CD4-positive, alpha-beta T cell (primary cell): ENCODE data around the gene ZBTB24. TPM values are rescaled to one million over a fixed set of nuclear protein-coding genes. Genes with fewer than 3 reads are reported as not detected.

ENCODE experiments used
- ATAC-seq: fragments of 200-7000 bp; cut with Tn5 transposase; one replicate; pipeline ENCODE4 v1.10.0; 2022; ENCODE audit warnings: mild to moderate bottlenecking; ENCODE audit not compliant: poor library complexity
- CTCF ChIA-PET: fragments of 350-600 bp; sonication (Branson Sonifier 250); formaldehyde crosslinking; loops from one replicate; lab custom pipeline; 2021; ENCODE audit warnings: antibody characterized with exemption, inconsistent platforms; lab: Charles Lee
- POLR2A ChIA-PET: fragments of 350-600 bp; sonication (Branson Sonifier 250); formaldehyde crosslinking; loops from one replicate; lab custom pipeline; 2021; ENCODE audit warnings: antibody characterized with exemption, inconsistent platforms; lab: Charles Lee
- DNase-seq, 14 experiments: peaks; one replicate each; pipeline ENCODE4 v3.0.0-alpha.2; 2013 to 2020; ENCODE audit warnings: mixed read lengths in 2 of 14
- H3K27ac ChIP-seq, 2 donors: one replicate each; pipeline versions ENCODE4 v1.5.1 to v1.7.0; 2013; ENCODE audit warnings: low read length in 2 of 2, low read depth in 1 of 2, mild to moderate bottlenecking in 1 of 2
- H3K27me3 ChIP-seq, 2 experiments: 1 replicate in 1 of 2; 2 replicates in 1 of 2; pipeline versions ENCODE4 v1.6.1 to v1.7.0; 2013; ENCODE audit warnings: low read length in 2 of 2, control low read depth in 1 of 2, mild to moderate bottlenecking in 1 of 2, moderate library complexity in 1 of 2; ENCODE audit not compliant: insufficient read depth in 2 of 2, control insufficient read depth in 1 of 2
- H3K36me3 ChIP-seq: one replicate; pipeline ENCODE4 v1.6.1; 2013; ENCODE audit warnings: low read length, control low read depth; ENCODE audit not compliant: insufficient read depth
- H3K4me1 ChIP-seq: one replicate; pipeline ENCODE4 v1.6.1; 2013; ENCODE audit warnings: low read length, control low read depth; ENCODE audit not compliant: insufficient read depth
- H3K4me3 ChIP-seq: one replicate; pipeline ENCODE4 v1.5.1; 2013; ENCODE audit warnings: mild to moderate bottlenecking, low read length, moderate library complexity
- H3K9me3 ChIP-seq, 2 experiments: 1 replicate in 1 of 2; 2 replicates in 1 of 2; pipeline versions ENCODE4 v1.6.1 to v1.7.0; 2013; ENCODE audit warnings: low read length in 2 of 2, mild to moderate bottlenecking in 2 of 2, control low read depth in 1 of 2, moderate library complexity in 1 of 2; ENCODE audit not compliant: control insufficient read depth in 1 of 2, insufficient read depth in 1 of 2
- H3K27ac Mint-ChIP-seq: one replicate; pipeline ENCODE4 v1.8.0; 2020; ENCODE audit warnings: mixed read lengths
- H3K27me3 Mint-ChIP-seq: one replicate; pipeline ENCODE4 v1.8.0; 2021; ENCODE audit warnings: mixed read lengths
- H3K36me3 Mint-ChIP-seq: one replicate; pipeline ENCODE4 v1.8.0; 2021; ENCODE audit warnings: low read depth, mixed read lengths
- H3K4me1 Mint-ChIP-seq: one replicate; pipeline ENCODE4 v1.8.0; 2021; ENCODE audit warnings: low read depth, mixed read lengths
- H3K4me3 Mint-ChIP-seq: one replicate; pipeline ENCODE4 v1.8.0; 2020; ENCODE audit warnings: mild to moderate bottlenecking, mixed read lengths
- H3K9me3 Mint-ChIP-seq: one replicate; pipeline ENCODE4 v1.8.0; 2020; ENCODE audit warnings: mixed read lengths
- CTCF ChIP-seq: fragments of 200-600 bp; IDR thresholded peaks from one replicate; pipeline ENCODE4 v1.8.0; 2022; ENCODE audit warnings: antibody characterized with exemption, mild to moderate bottlenecking
- intact Hi-C, 2 experiments: fragments of 100-400 bp; cut with DNase I in 1 of 2; cut with micrococcal nuclease in 1 of 2; formaldehyde crosslinking; loops; one replicate each; pipeline versions ENCODE4 v1.15.1 to v1.9.0; 2023 to 2025; cut with DNase I, micrococcal nuclease
- total RNA-seq, 174 experiments: library from RNA in 2 of 174; stranded (reverse) in 2 of 174; gene quantifications; one replicate each; pipeline ENCODE4 v1.2.3 and lab custom pipeline; 2021 to 2026

ZBTB24 gene
- total RNA-seq, 2 experiments from 2014 or later, result 10.4 to 10.5 TPM

DNA sequence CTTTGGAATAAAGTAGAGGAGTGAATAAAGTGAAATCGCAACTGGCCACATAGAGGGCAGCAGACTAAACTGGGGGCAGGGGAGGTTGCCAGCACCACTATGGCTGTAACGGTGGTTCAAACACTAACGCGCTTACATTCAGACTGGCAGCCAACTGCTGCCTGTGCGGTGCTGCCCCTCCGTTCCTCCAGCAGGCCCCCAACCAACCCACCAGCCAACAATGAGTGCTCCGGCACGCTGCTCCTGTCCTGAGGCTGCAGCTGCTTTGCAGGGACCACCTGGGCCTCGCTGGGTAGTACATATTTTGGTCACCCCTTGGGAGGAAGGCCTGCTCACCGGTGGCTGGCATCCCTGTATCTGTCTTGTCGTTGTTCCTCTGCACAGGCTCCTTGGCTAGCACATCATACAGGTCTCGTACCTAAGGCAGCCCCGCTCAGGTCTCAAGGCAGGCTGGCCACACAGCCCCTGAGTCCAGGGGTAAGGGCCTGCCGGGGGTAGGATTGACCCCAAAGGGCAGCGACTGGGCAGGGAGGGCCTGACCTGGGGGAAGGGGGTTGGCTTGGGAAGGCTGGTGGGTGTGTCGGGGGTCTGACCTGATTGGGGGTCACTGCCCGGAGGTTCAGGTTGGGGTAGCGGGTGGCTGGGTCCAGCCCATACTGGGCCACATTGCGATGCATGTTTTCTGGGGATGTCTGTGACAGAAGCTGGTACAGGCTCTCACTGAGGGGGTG lies 33.8 kb downstream of the ZBTB24 start:
- ATAC-seq (no peak), DNase-seq (peak in 1 of 14 experiments; percentile 17)
- no peaks in the 10 kb centered on the region for H3K9me3 Mint-ChIP-seq
- H3K4me3 Mint-ChIP-seq, result no peak overlapping the region
- peaks cover 51% of the 10 kb centered on the region for H3K4me1 Mint-ChIP-seq
- peaks cover 70% of the 10 kb centered on the region for H3K36me3 Mint-ChIP-seq
- no peaks in the 10 kb centered on the region for H3K9me3 ChIP-seq
- intact Hi-C loops, result no loop called here
- TF ChIP-seq CTCF, result no peak
- ChIA-PET POLR2A (interaction anchor here (0.5 to 3.2 kb wide), 3 partner anchors 8 to 917 kb away, joined by 3 to 25 read pairs (median 11); partner anchors contain the start of genes CD164, PPIL6 and SMPD2), CTCF (no interaction called here)
- peaks cover 52% of the 10 kb centered on the region for H3K36me3 ChIP-seq
- peaks cover 61% of the 10 kb centered on the region for H3K4me1 ChIP-seq
- H3K4me3 ChIP-seq, result no peak overlapping the region
- H3K27ac ChIP-seq, result peak overlapping the region in 1 of 2 donors; percentile 47
- no peaks in the 10 kb centered on the region for H3K27me3 Mint-ChIP-seq
- H3K27ac Mint-ChIP-seq, result peak overlapping the region; percentile 79
- no peaks in the 10 kb centered on the region for H3K27me3 ChIP-seq

DNA sequence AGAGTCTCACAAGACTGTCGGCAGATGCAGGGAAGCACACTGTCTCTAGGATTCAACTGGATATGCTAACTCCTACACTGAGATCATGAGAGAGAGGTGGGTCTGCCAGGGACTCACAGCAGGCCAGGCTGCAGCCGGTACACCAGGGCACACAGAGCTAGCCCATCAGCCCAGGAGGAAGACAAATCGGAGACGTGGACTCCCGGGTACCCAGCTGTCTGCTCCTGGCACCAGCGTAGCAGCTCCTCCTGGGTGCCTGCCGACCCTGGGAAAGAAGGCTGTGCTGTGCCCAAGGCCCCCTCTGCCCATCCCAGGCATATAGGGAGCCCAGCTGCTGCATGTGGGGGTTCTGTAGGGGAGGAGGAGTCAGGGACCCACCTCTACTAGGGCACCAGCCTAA lies 34.4 kb downstream of the ZBTB24 start:
- Histone ChIP-seq H3K36me3 (peaks cover 55% of the 10 kb centered on the region), H3K4me1 (peaks cover 58% of the 10 kb centered on the region), H3K9me3 (no peaks in the 10 kb centered on the region), H3K4me3 (no peak overlapping the region), H3K27ac (no peak overlapping the region), H3K27me3 (no peaks in the 10 kb centered on the region)
- intact Hi-C loops, result no loop called here
- Mint-ChIP-seq H3K36me3 (peaks cover 71% of the 10 kb centered on the region), H3K9me3 (no peaks in the 10 kb centered on the region), H3K4me1 (peaks cover 46% of the 10 kb centered on the region), H3K27ac (peak overlapping the region; percentile 79), H3K4me3 (peak overlapping the region; percentile 48), H3K27me3 (no peaks in the 10 kb centered on the region)
- CTCF ChIA-PET, result no interaction called here
- no peak for ATAC-seq
- peak in 1 of 14 experiments; percentile 20 for DNase-seq
- POLR2A ChIA-PET, result interaction anchor here (0.6 to 3.2 kb wide), 3 partner anchors 8 to 353 kb away, joined by 3 to 25 read pairs (median 11); partner anchors contain the start of genes CD164, CEP57L1, PPIL6 and SMPD2
- TF ChIP-seq CTCF, result no peak

DNA sequence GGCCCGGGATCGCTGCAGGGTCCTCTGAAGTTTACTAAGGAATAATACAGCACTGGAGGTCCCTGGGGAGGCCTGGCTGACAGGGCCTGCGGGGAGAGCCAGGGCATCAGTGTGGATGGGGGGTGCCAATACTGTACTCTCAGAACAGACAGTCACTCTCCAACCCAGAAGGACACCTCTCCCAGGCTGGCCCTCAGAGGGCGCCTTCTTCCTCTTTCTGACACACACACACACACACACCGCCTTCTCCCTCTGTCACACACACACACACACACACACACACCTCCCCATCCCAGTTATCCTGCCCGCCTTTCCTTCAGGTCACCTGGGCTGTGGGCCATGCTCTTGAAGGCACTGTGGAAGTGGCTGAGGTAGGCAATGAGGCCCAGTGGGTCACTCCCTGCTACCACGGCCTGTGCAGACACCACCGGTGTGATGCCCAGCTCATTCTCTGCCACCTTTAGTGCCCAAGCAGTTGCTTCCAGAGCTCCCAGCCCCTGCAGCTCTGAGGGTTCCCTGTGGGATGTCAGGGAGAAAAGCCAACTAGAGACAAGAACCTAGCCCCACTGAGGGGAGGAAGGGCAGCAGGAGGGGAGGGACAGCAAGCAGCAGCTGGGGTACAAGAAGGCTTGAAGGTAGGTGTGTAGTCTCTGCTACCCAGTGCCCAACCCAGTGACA lies 35.0 kb downstream of the ZBTB24 start:
- Histone ChIP-seq H3K27me3 (no peaks in the 10 kb centered on the region), H3K9me3 (no peaks in the 10 kb centered on the region), H3K4me1 (peaks cover 55% of the 10 kb centered on the region), H3K36me3 (peaks cover 55% of the 10 kb centered on the region), H3K27ac (no peak overlapping the region), H3K4me3 (no peak overlapping the region)
- POLR2A ChIA-PET, result interaction anchor here (0.6 to 3.2 kb wide), 2 partner anchors 65 to 353 kb away, joined by 3 to 11 read pairs; partner anchors contain the start of genes CD164 and CEP57L1
- CTCF ChIA-PET, result no interaction called here
- Mint-ChIP-seq H3K9me3 (no peaks in the 10 kb centered on the region), H3K4me3 (peak overlapping the region; percentile 48), H3K4me1 (peaks cover 48% of the 10 kb centered on the region), H3K36me3 (peaks cover 72% of the 10 kb centered on the region), H3K27ac (peak overlapping the region; percentile 79), H3K27me3 (no peaks in the 10 kb centered on the region)
- intact Hi-C loops, result no loop called here
- no peak for ATAC-seq
- no peak for TF ChIP-seq CTCF
- DNase-seq, result peak in 1 of 14 experiments; percentile 49
